PC-9 (cell line): ENCODE measurements around the gene OTUD4. TPM values are rescaled to one million over a fixed set of nuclear protein-coding genes. Genes with fewer than 3 reads are reported as not detected.
"Not testable (repeated sequence)": the region's sequence is repeated elsewhere in the genome, so short reads cannot be mapped to it uniquely, and the experiment has no call there.

Source experiments
- BruUV-seq: library from RNA; stranded (reverse); fragments of 400-500 nt; replicated peaks from 2 replicates; lab custom pipeline; 2021; lab: Mats Ljungman, UMichigan
- CTCF ChIA-PET: fragments of 300-600 bp; sonication (Branson Sonifier 250); formaldehyde crosslinking; loops from one replicate; lab custom pipeline; 2022; ENCODE audit warnings: antibody characterized with exemption; lab: Charles Lee
- POLR2A ChIA-PET: fragments of 300-600 bp; sonication (Branson Sonifier 250); formaldehyde crosslinking; loops from one replicate; lab custom pipeline; 2022; ENCODE audit warnings: antibody characterized with exemption; ENCODE audit not compliant: unreplicated experiment; lab: Charles Lee
- DNase-seq, 2 experiments: peaks; one replicate each; pipeline versions ENCODE4 v3.0.0 to v3.0.0-alpha.2; 2015 to 2022; ENCODE audit warnings: mixed read lengths in 1 of 2
- H2AFZ ChIP-seq: fragments of 200-600 bp; sonication (generic); 2 replicates; pipeline ENCODE4 v1.8.1; 2017; ENCODE audit warnings: antibody characterized with exemption
- H3F3A ChIP-seq: fragments of 200-600 bp; sonication (generic); 2 replicates; pipeline ENCODE4 v1.8.1; 2017; ENCODE audit warnings: antibody characterized with exemption, mild to moderate bottlenecking, low read depth; ENCODE audit not compliant: insufficient read depth
- H3K27ac ChIP-seq: fragments of 200-600 bp; sonication (generic); 2 replicates; pipeline ENCODE4 v1.6.1; 2016; ENCODE audit warnings: mixed run types
- H3K27me3 ChIP-seq: fragments of 200-600 bp; sonication (generic); 2 replicates; pipeline ENCODE4 v1.6.1; 2016; ENCODE audit warnings: low read depth, mixed run types; ENCODE audit not compliant: insufficient read depth
- H3K36me3 ChIP-seq: fragments of 200-600 bp; sonication (generic); 2 replicates; pipeline ENCODE4 v1.6.1; 2016; ENCODE audit warnings: low read depth, mixed run types
- H3K4me1 ChIP-seq: fragments of 200-600 bp; sonication (generic); replicated peaks from 2 replicates; pipeline ENCODE4 v1.6.1; 2016; ENCODE audit warnings: mixed run types; ENCODE audit not compliant: insufficient read depth
- H3K4me2 ChIP-seq: fragments of 200-600 bp; sonication (generic); 2 replicates; pipeline ENCODE4 v1.6.1; 2017; ENCODE audit warnings: mixed run types
- H3K4me3 ChIP-seq: fragments of 200-600 bp; sonication (generic); 2 replicates; pipeline ENCODE4 v1.6.1; 2016; ENCODE audit warnings: mixed run types
- H3K79me2 ChIP-seq: fragments of 200-600 bp; sonication (generic); 2 replicates; pipeline ENCODE4 v1.6.1; 2017; ENCODE audit warnings: low read depth, mixed run types
- H3K9me2 ChIP-seq: fragments of 200-600 bp; sonication (generic); 2 replicates; pipeline ENCODE4 v1.8.1; 2017; ENCODE audit warnings: mild to moderate bottlenecking; ENCODE audit not compliant: insufficient read depth
- H3K9me3 ChIP-seq: fragments of 200-600 bp; sonication (generic); 2 replicates; pipeline ENCODE4 v1.8.1; 2016; ENCODE audit warnings: low read depth; ENCODE audit not compliant: insufficient read depth
- H4K20me1 ChIP-seq: fragments of 200-600 bp; sonication (generic); 2 replicates; pipeline ENCODE4 v1.8.1; 2017; ENCODE audit not compliant: insufficient read depth
- CTCF ChIP-seq: fragments of 200-600 bp; sonication (generic); conservative IDR thresholded peaks from 2 replicates; pipeline ENCODE4 v1.6.1; 2017; ENCODE audit warnings: mixed run types, antibody characterized with exemption, mild to moderate bottlenecking, moderate library complexity
- EZH2 ChIP-seq: fragments of 200-600 bp; sonication (generic); IDR thresholded peaks from 2 replicates; pipeline ENCODE4 v1.8.0; 2017; ENCODE audit warnings: antibody characterized with exemption, low read depth
- intact Hi-C: fragments of 100-400 bp; cut with micrococcal nuclease; formaldehyde crosslinking; loops from one replicate; pipeline ENCODE4 v1.10.0; 2022; ENCODE audit not compliant: unreplicated experiment
- total RNA-seq: library from RNA; stranded (reverse); gene quantifications from 2 replicates; pipeline ENCODE4 v1.2.3, GENCODE V29; 2021

Gene OTUD4
- total RNA-seq, 1 experiment from 2014 or later: 43.5 TPM

GRCh38 chr4:145183023-145183422 lies 2.6 kb upstream of the OTUD4 start:
- no TSS peak for BruUV-seq
- no peak for DNase-seq
- H2AFZ ChIP-seq: no peak overlapping the region
- no peak overlapping the region for H3K4me3 ChIP-seq
- H3K4me1 ChIP-seq: 0 out of 2 replicates have a peak, but pooled peaks cover 4% of the 10 kb centered on the region
- no peaks in the 10 kb centered on the region for H3K9me2 ChIP-seq
- H3K4me2 ChIP-seq: no peak overlapping the region
- intact Hi-C loops: no loop called here
- H3K36me3 ChIP-seq: no peaks in the 10 kb centered on the region
- peaks cover 15% of the 10 kb centered on the region for H3K79me2 ChIP-seq
- H3K27ac ChIP-seq: no peak overlapping the region
- H3K27me3 ChIP-seq: no peaks in the 10 kb centered on the region
- CTCF ChIA-PET: no interaction called here
- H3K9me3 ChIP-seq: no peaks in the 10 kb centered on the region
- peaks cover 6% of the 10 kb centered on the region; the same call in 1 of the 2 replicates for H3F3A ChIP-seq
- POLR2A ChIA-PET: no interaction called here
- peaks cover 3% of the 10 kb centered on the region; the same call in 1 of the 2 replicates for H4K20me1 ChIP-seq
- TF ChIP-seq CTCF (no peak), EZH2 (no peak)

- intact Hi-C loops: no loop called here
- no peak for DNase-seq
- CTCF ChIA-PET: interaction anchor here (0.6 kb wide), 1 partner anchor 84 kb away, joined by 5 read pairs; the partner anchor contains the start of gene ABCE1
Observed at GRCh38 chr4:145182222-145182621, 1.8 kb upstream of the OTUD4 start.

GRCh38 chr4:145181091-145181501 lies 707 bp upstream of the OTUD4 start:
- H3K4me1 ChIP-seq: peaks cover 14% of the 10 kb centered on the region
- H3K27ac ChIP-seq: peak overlapping the region; percentile 43; the same call in 1 of the 2 replicates
- peaks cover 34% of the 10 kb centered on the region for H3K79me2 ChIP-seq
- H2AFZ ChIP-seq: peak overlapping the region; percentile 82; the same call in 1 of the 2 replicates
- ChIA-PET POLR2A (interaction anchor here (0.6 to 0.7 kb wide), 2 partner anchors 9 to 755 kb away, joined by 3 to 16 read pairs; no protein-coding TSS in a partner anchor), CTCF (no interaction called here)
- H3K4me2 ChIP-seq: peak overlapping the region; percentile 73
- peaks cover 6% of the 10 kb centered on the region; the same call in 1 of the 2 replicates for H3F3A ChIP-seq
- intact Hi-C loops: no loop called here
- H3K27me3 ChIP-seq: no peaks in the 10 kb centered on the region
- TSS peak; percentile 77 for BruUV-seq
- DNase-seq: no peak
- no peak for TF ChIP-seq EZH2
- no peak for TF ChIP-seq CTCF
- peaks cover 16% of the 10 kb centered on the region; the same call in 1 of the 2 replicates for H4K20me1 ChIP-seq
- H3K9me2 ChIP-seq: no peaks in the 10 kb centered on the region
- peak overlapping the region; percentile 95 for H3K4me3 ChIP-seq
- H3K9me3 ChIP-seq: no peaks in the 10 kb centered on the region
- H3K36me3 ChIP-seq: no peaks in the 10 kb centered on the region

More at GRCh38 chr4:145182222-145182621, 1.8 kb upstream of the OTUD4 start:
- no peak for TF ChIP-seq CTCF
- TF ChIP-seq EZH2: no peak
- Histone ChIP-seq H3K4me2 (no peak overlapping the region), H3K36me3 (no peaks in the 10 kb centered on the region), H3K79me2 (peaks cover 23% of the 10 kb centered on the region), H3K27ac (no peak overlapping the region), H3K9me2 (no peaks in the 10 kb centered on the region), H4K20me1 (peaks cover 10% of the 10 kb centered on the region; the same call in 1 of the 2 replicates), H3K4me3 (no peak overlapping the region), H3K9me3 (no peaks in the 10 kb centered on the region), H3F3A (peaks cover 6% of the 10 kb centered on the region; the same call in 1 of the 2 replicates), H2AFZ (no peak overlapping the region), H3K4me1 (peaks cover 10% of the 10 kb centered on the region), H3K27me3 (no peaks in the 10 kb centered on the region)
- no TSS peak for BruUV-seq
- POLR2A ChIA-PET: no interaction called here

GRCh38 chr4:145179861-145180297 lies 510 bp downstream of the OTUD4 start:
- Histone ChIP-seq H3K4me1 (peaks cover 14% of the 10 kb centered on the region), H3K27ac (peak overlapping the region; percentile 79), H2AFZ (peak overlapping the region; percentile 83), H3K79me2 (peaks cover 46% of the 10 kb centered on the region), H3K4me3 (peak overlapping the region; percentile 95), H4K20me1 (peaks cover 16% of the 10 kb centered on the region), H3K4me2 (peak overlapping the region; percentile 98)
- POLR2A ChIA-PET: interaction anchor here (0.5 kb wide), 1 partner anchor 82 kb away, joined by 4 read pairs; the partner anchor contains the start of genes ABCE1 and ANAPC10
- CTCF ChIA-PET, H3F3A ChIP-seq, BruUV-seq, H3K36me3 ChIP-seq, H3K27me3 ChIP-seq, DNase-seq, H3K9me2 ChIP-seq, H3K9me3 ChIP-seq: not testable (repeated sequence)
- intact Hi-C loops: loop anchor here (1.0 to 10.0 kb wide), 3 partner anchors 15 to 625 kb away; no protein-coding TSS in a partner anchor
